WTC11 (cell line): ENCODE results near the gene SLC7A7. TPM values are rescaled to one million over a fixed set of nuclear protein-coding genes. Genes with fewer than 3 reads are reported as not detected.

Experiments used
- ATAC-seq: fragments of 200-7000 bp; cut with Tn5 transposase; 2 replicates; pipeline ENCODE4 v1.10.0; 2021; ENCODE audit warnings: mild to moderate bottlenecking, moderate library complexity
- CTCF ChIA-PET: fragments of 300-600 bp; sonication (Branson Sonifier 250); formaldehyde crosslinking; loops from one replicate; lab custom pipeline; 2021; ENCODE audit warnings: antibody characterized with exemption; lab: Charles Lee
- POLR2A ChIA-PET: fragments of 350-600 bp; sonication (Branson Sonifier 250); formaldehyde crosslinking; loops from one replicate; lab custom pipeline; 2021; ENCODE audit warnings: antibody characterized with exemption; lab: Charles Lee
- DNase-seq: peaks from one replicate; pipeline ENCODE4 v3.0.0; 2021; ENCODE audit warnings: low spot score
- H3K27ac Mint-ChIP-seq: 2 replicates; pipeline ENCODE4 v1.8.0; 2021; ENCODE audit warnings: mixed read lengths
- H3K27me3 Mint-ChIP-seq: 2 replicates; pipeline ENCODE4 v1.8.0; 2021; ENCODE audit warnings: low read depth, mild to moderate bottlenecking, moderate library complexity, mixed read lengths
- H3K36me3 Mint-ChIP-seq: 2 replicates; pipeline ENCODE4 v1.8.0; 2021; ENCODE audit warnings: mixed read lengths
- H3K4me1 Mint-ChIP-seq: 2 replicates; pipeline ENCODE4 v1.8.0; 2022; ENCODE audit warnings: mixed read lengths
- H3K4me3 Mint-ChIP-seq: 2 replicates; pipeline ENCODE4 v1.8.0; 2021; ENCODE audit warnings: mild to moderate bottlenecking, moderate library complexity, mixed read lengths
- H3K9me3 Mint-ChIP-seq: 2 replicates; pipeline ENCODE4 v1.8.0; 2021; ENCODE audit warnings: mixed read lengths
- ATF3 ChIP-seq: sonication (generic); formaldehyde crosslinking; conservative IDR thresholded peaks from 2 replicates; pipeline ENCODE4 v1.8.1; 2022; ENCODE audit warnings: mild to moderate bottlenecking, missing genetic modification reagents
- ATF6 ChIP-seq: sonication (generic); formaldehyde crosslinking; IDR thresholded peaks from 2 replicates; pipeline ENCODE4 v1.8.1; 2023; ENCODE audit warnings: mild to moderate bottlenecking, missing genetic modification reagents
- CDX4 ChIP-seq: fragments of 250-450 bp; sonication (Bioruptor Pico); IDR thresholded peaks from 2 replicates; pipeline ENCODE4 v1.9.0; 2021; ENCODE audit warnings: moderate library complexity, mild to moderate bottlenecking, inconsistent platforms, borderline replicate concordance
- CTCF ChIP-seq: fragments of 200-600 bp; IDR thresholded peaks from 2 replicates; pipeline ENCODE4 v1.8.0; 2022; ENCODE audit warnings: antibody characterized with exemption
- E2F4 ChIP-seq: sonication (generic); formaldehyde crosslinking; IDR thresholded peaks from 2 replicates; pipeline ENCODE4 v1.8.1; 2022; ENCODE audit warnings: low read depth, mild to moderate bottlenecking, moderate library complexity, missing genetic modification reagents, borderline replicate concordance
- EMX1 ChIP-seq: fragments of 250-450 bp; sonication (Bioruptor Pico); IDR thresholded peaks from 2 replicates; pipeline ENCODE4 v1.8.0; 2021; ENCODE audit warnings: mild to moderate bottlenecking
- HMGA2 ChIP-seq: fragments of 250-450 bp; sonication (Bioruptor Pico); IDR thresholded peaks from 2 replicates; pipeline ENCODE4 v1.4.0; 2021; ENCODE audit warnings: mild to moderate bottlenecking, moderate library complexity
- IRF2 ChIP-seq: sonication (generic); formaldehyde crosslinking; IDR thresholded peaks from 2 replicates; pipeline ENCODE4 v1.8.0; 2022; ENCODE audit warnings: low read depth, missing genetic modification reagents, borderline replicate concordance
- NFATC4 ChIP-seq: fragments of 250-450 bp; sonication (Bioruptor Pico); IDR thresholded peaks from 2 replicates; pipeline ENCODE4 v1.9.0; 2021; ENCODE audit warnings: mild to moderate bottlenecking
- NFE2L1 ChIP-seq: sonication (generic); formaldehyde crosslinking; IDR thresholded peaks from 2 replicates; pipeline ENCODE4 v1.8.1; 2023; ENCODE audit warnings: missing genetic modification reagents
- NFYB ChIP-seq: sonication (generic); formaldehyde crosslinking; conservative IDR thresholded peaks from 2 replicates; pipeline ENCODE4 v1.8.0; 2022; ENCODE audit warnings: low read depth, missing genetic modification reagents
- NR2C2 ChIP-seq: sonication (generic); formaldehyde crosslinking; IDR thresholded peaks from 2 replicates; pipeline ENCODE4 v1.8.0; 2022; ENCODE audit warnings: mild to moderate bottlenecking, missing genetic modification reagents
- OVOL2 ChIP-seq: fragments of 250-450 bp; sonication (Bioruptor Pico); IDR thresholded peaks from 2 replicates; pipeline ENCODE4 v1.9.0; 2021; ENCODE audit warnings: mild to moderate bottlenecking, borderline replicate concordance
- SMAD3 ChIP-seq: sonication (generic); formaldehyde crosslinking; IDR thresholded peaks from 2 replicates; pipeline ENCODE4 v1.8.0; 2022; ENCODE audit warnings: missing genetic modification reagents, mild to moderate bottlenecking, borderline replicate concordance
- SOX15 ChIP-seq: fragments of 250-450 bp; sonication (Bioruptor Pico); IDR thresholded peaks from 2 replicates; pipeline ENCODE4 v1.9.0; 2021; ENCODE audit warnings: mild to moderate bottlenecking
- STAT6 ChIP-seq: sonication (generic); formaldehyde crosslinking; conservative IDR thresholded peaks from 2 replicates; pipeline ENCODE4 v1.8.1; 2023; ENCODE audit warnings: mild to moderate bottlenecking, low read depth, missing genetic modification reagents, moderate library complexity
- TP53 ChIP-seq: sonication (generic); formaldehyde crosslinking; IDR thresholded peaks from 2 replicates; pipeline ENCODE4 v1.8.1; 2023; ENCODE audit warnings: mild to moderate bottlenecking, missing genetic modification reagents
- USF2 ChIP-seq: sonication (generic); formaldehyde crosslinking; IDR thresholded peaks from 2 replicates; pipeline ENCODE4 v1.8.1; 2023; ENCODE audit warnings: mild to moderate bottlenecking, missing genetic modification reagents, moderate library complexity
- ZBTB43 ChIP-seq: sonication (generic); formaldehyde crosslinking; IDR thresholded peaks from 2 replicates; pipeline ENCODE4 v1.8.1; 2023; ENCODE audit warnings: mild to moderate bottlenecking, missing genetic modification reagents
- ZNF138 ChIP-seq: sonication (generic); formaldehyde crosslinking; conservative IDR thresholded peaks from 2 replicates; pipeline ENCODE4 v1.8.1; 2022; ENCODE audit warnings: mild to moderate bottlenecking, moderate library complexity, missing genetic modification reagents
- ZNF232 ChIP-seq: sonication (generic); formaldehyde crosslinking; IDR thresholded peaks from 2 replicates; pipeline ENCODE4 v1.8.0; 2022; ENCODE audit warnings: mild to moderate bottlenecking, missing genetic modification reagents
- ZNF423 ChIP-seq: fragments of 250-450 bp; sonication (Bioruptor Pico); IDR thresholded peaks from 2 replicates; pipeline ENCODE4 v2.1.2; 2022; ENCODE audit warnings: mild to moderate bottlenecking, moderate library complexity
- ZNF671 ChIP-seq: fragments of 250-450 bp; sonication (Bioruptor Pico); IDR thresholded peaks from 2 replicates; pipeline ENCODE4 v1.8.0; 2021; ENCODE audit warnings: mild to moderate bottlenecking
- total RNA-seq: library from RNA; stranded (reverse); gene quantifications from 3 replicates; pipeline ENCODE4 v1.2.3, GENCODE V29; 2021

Gene SLC7A7
- total RNA-seq, 1 experiment from 2014 or later: 4.3 TPM

GRCh38 chr14:22848351-22849164, 33.3 kb upstream of the SLC7A7 start:
- ATAC-seq: peak; percentile 12
- H3K4me1 Mint-ChIP-seq: peaks cover 25% of the 10 kb centered on the region
- no peaks in the 10 kb centered on the region for H3K9me3 Mint-ChIP-seq
- H3K27ac Mint-ChIP-seq: peak overlapping the region; percentile 60
- H3K36me3 Mint-ChIP-seq: peaks cover 24% of the 10 kb centered on the region
- no peak overlapping the region for H3K4me3 Mint-ChIP-seq
- DNase-seq: no peak
- ChIA-PET POLR2A (interaction anchor here (1.4 to 2.4 kb wide), 4 partner anchors 9 to 27 kb away, joined by 3 to 9 read pairs (median 6); no protein-coding TSS in a partner anchor), CTCF (interaction anchor here (0.6 to 10.1 kb wide), 16 partner anchors 11 to 310 kb away, joined by 3 to 280 read pairs (median 4); partner anchors contain the start of genes LRP10, MMP14, MRPL52 and OXA1L)
- no peak for TF ChIP-seq IRF2
- no peak for TF ChIP-seq OVOL2
- TF ChIP-seq EMX1 (CRISPR knock-in tag): no peak
- TF ChIP-seq ZNF232 (CRISPR knock-in tag): no peak
- TF ChIP-seq E2F4: no peak
- no peak for TF ChIP-seq NFATC4
- no peak for TF ChIP-seq ZNF423
- TF ChIP-seq ZNF671: no peak
- no peak for TF ChIP-seq NFE2L1 (CRISPR knock-in tag)
- no peak for TF ChIP-seq SOX15 (CRISPR knock-in tag)
- TF ChIP-seq ZNF138 (CRISPR knock-in tag): no peak
- no peaks in the 10 kb centered on the region for H3K27me3 Mint-ChIP-seq

GRCh38 chr14:22847661-22848341, 32.6 kb upstream of the SLC7A7 start:
- no peaks in the 10 kb centered on the region for H3K27me3 Mint-ChIP-seq
- ATAC-seq (peak; percentile 19; the same call in 1 of the 2 replicates), DNase-seq (no peak)
- peaks cover 30% of the 10 kb centered on the region for H3K36me3 Mint-ChIP-seq
- no peak overlapping the region for H3K4me3 Mint-ChIP-seq
- POLR2A ChIA-PET: interaction anchor here (1.4 to 2.4 kb wide), 3 partner anchors 9 to 26 kb away, joined by 5 to 9 read pairs (median 7); no protein-coding TSS in a partner anchor
- peaks cover 26% of the 10 kb centered on the region for H3K4me1 Mint-ChIP-seq
- peak overlapping the region; percentile 54 for H3K27ac Mint-ChIP-seq
- H3K9me3 Mint-ChIP-seq: no peaks in the 10 kb centered on the region
- CTCF ChIA-PET: interaction anchor here (0.6 to 10.1 kb wide), 13 partner anchors 12 to 309 kb away, joined by 3 to 280 read pairs (median 4); partner anchors contain the start of genes LRP10, MMP14 and OXA1L
- TF ChIP-seq USF2 (no peak), STAT6 (CRISPR knock-in tag) (no peak), ZBTB43 (CRISPR knock-in tag) (no peak), TP53 (CRISPR knock-in tag) (no peak), ATF6 (CRISPR knock-in tag) (no peak), CDX4 (CRISPR knock-in tag) (no peak), HMGA2 (CRISPR knock-in tag) (no peak), SMAD3 (no peak), SOX15 (CRISPR knock-in tag) (no peak), NR2C2 (CRISPR knock-in tag) (no peak), CTCF (no peak), NFE2L1 (CRISPR knock-in tag) (no peak), NFYB (CRISPR knock-in tag) (no peak), ATF3 (CRISPR knock-in tag) (no peak)
